ENCODE results near the gene SF3B3. TPM values are rescaled to one million over a fixed set of nuclear protein-coding genes. Genes with fewer than 3 reads are reported as not detected.

Gene SF3B3
- total RNA-seq, 1 experiment from 2014 or later: 253 TPM

- H3K36me3 ChIP-seq (ENCODE audit: control insufficient read depth, insufficient read depth, low read length): peaks cover 15% of the 10 kb centered on the region; the same call in 1 of the 2 replicates
- no peaks in the 10 kb centered on the region for H3K27me3 ChIP-seq (ENCODE audit: control insufficient read depth, insufficient read depth, low read length)
- BruUV-seq (replicated peaks): no TSS peak
- no peaks in the 10 kb centered on the region for H3K9me3 ChIP-seq (ENCODE audit: control insufficient read depth, insufficient read depth, low read depth, low read length)
- no peak for ATAC-seq
- intact Hi-C loops (cut with micrococcal nuclease; ENCODE audit: unreplicated experiment): no loop called here
- in situ Hi-C loops (cut with HindIII; ENCODE audit: low pct_unique_long_range_greater_than_20kb, low sequenced_read_pairs): no loop called here
- no peak overlapping the region for H3K4me3 ChIP-seq (ENCODE audit: low read depth in 2 of 2, low read length in 2 of 2)
- no peaks in the 10 kb centered on the region for H3K4me1 ChIP-seq (ENCODE audit: control insufficient read depth, insufficient read depth, low read length)
- DNase-seq (ENCODE audit: low read depth, low spot score): no peak
- no peak overlapping the region for H3K27ac ChIP-seq (ENCODE audit: low read length)
- TF ChIP-seq SIN3A (IDR thresholded peaks at IDR 0.05; ENCODE audit: borderline replicate concordance, insufficient read depth, low read depth, low read length) (no peak), POLR2AphosphoS5 (IDR thresholded peaks at IDR 0.05; ENCODE audit: low read depth, low read length) (no peak), TCF7L2 (IDR thresholded peaks at IDR 0.05; ENCODE audit: low read depth, low read length) (no peak), CTCF (IDR thresholded peaks at IDR 0.05) (no peak), REST (IDR thresholded peaks at IDR 0.05; ENCODE audit: insufficient read depth in 1 of 2, low read depth in 2 of 2, low read length in 1 of 2) (no peak)
- CTCF ChIA-PET: no interaction called here
- POLR2A ChIA-PET: no interaction called here
Observed at GRCh38 chr16:70512456-70512855, 11.2 kb upstream of the SF3B3 start.

- ChIA-PET CTCF (no interaction called here), POLR2A (interaction anchor here (0.6 kb wide), 2 partner anchors 44 to 1322 kb away, joined by 3 to 4 read pairs; no protein-coding TSS in a partner anchor)
- Histone ChIP-seq H3K4me1 (ENCODE audit: control insufficient read depth, insufficient read depth, low read length) (peaks cover 5% of the 10 kb centered on the region), H3K27me3 (ENCODE audit: control insufficient read depth, insufficient read depth, low read length) (no peaks in the 10 kb centered on the region), H3K36me3 (ENCODE audit: control insufficient read depth, insufficient read depth, low read length) (peaks cover 6% of the 10 kb centered on the region; the same call in 1 of the 2 replicates), H3K4me3 (ENCODE audit: low read depth in 2 of 2, low read length in 2 of 2) (no peak overlapping the region), H3K27ac (ENCODE audit: low read length) (no peak overlapping the region), H3K9me3 (ENCODE audit: control insufficient read depth, insufficient read depth, low read depth, low read length) (no peaks in the 10 kb centered on the region)
- in situ Hi-C loops (cut with HindIII; ENCODE audit: low pct_unique_long_range_greater_than_20kb, low sequenced_read_pairs): no loop called here
- intact Hi-C loops (cut with micrococcal nuclease; ENCODE audit: unreplicated experiment): no loop called here
- DNase-seq (ENCODE audit: low read depth, low spot score) (no peak), ATAC-seq (no peak)
- no peak for TF ChIP-seq POLR2AphosphoS5 (IDR thresholded peaks at IDR 0.05; ENCODE audit: low read depth, low read length)
- no peak for TF ChIP-seq SIN3A (IDR thresholded peaks at IDR 0.05; ENCODE audit: borderline replicate concordance, insufficient read depth, low read depth, low read length)
- TF ChIP-seq CTCF (IDR thresholded peaks at IDR 0.05): no peak
- no peak for TF ChIP-seq TCF7L2 (IDR thresholded peaks at IDR 0.05; ENCODE audit: low read depth, low read length)
- TF ChIP-seq REST (IDR thresholded peaks at IDR 0.05; ENCODE audit: insufficient read depth in 1 of 2, low read depth in 2 of 2, low read length in 1 of 2): no peak
- BruUV-seq (replicated peaks): no TSS peak
Observed at GRCh38 chr16:70520612-70521297, 2.9 kb upstream of the SF3B3 start.
